DMS153 treated with DMSO at 0.1 percent for 48 hours (cell line): ENCODE results near the gene ADAP1.
A peak's percentile ranks its signal among the peaks of the same experiment; 100 is the strongest.

ENCODE experiments used
- DNase-seq: peaks from one replicate; lab custom pipeline; 2025; ENCODE audit not compliant: unreplicated experiment; lab: John Stamatoyannopoulos, UW

Gene ADAP1

DNA sequence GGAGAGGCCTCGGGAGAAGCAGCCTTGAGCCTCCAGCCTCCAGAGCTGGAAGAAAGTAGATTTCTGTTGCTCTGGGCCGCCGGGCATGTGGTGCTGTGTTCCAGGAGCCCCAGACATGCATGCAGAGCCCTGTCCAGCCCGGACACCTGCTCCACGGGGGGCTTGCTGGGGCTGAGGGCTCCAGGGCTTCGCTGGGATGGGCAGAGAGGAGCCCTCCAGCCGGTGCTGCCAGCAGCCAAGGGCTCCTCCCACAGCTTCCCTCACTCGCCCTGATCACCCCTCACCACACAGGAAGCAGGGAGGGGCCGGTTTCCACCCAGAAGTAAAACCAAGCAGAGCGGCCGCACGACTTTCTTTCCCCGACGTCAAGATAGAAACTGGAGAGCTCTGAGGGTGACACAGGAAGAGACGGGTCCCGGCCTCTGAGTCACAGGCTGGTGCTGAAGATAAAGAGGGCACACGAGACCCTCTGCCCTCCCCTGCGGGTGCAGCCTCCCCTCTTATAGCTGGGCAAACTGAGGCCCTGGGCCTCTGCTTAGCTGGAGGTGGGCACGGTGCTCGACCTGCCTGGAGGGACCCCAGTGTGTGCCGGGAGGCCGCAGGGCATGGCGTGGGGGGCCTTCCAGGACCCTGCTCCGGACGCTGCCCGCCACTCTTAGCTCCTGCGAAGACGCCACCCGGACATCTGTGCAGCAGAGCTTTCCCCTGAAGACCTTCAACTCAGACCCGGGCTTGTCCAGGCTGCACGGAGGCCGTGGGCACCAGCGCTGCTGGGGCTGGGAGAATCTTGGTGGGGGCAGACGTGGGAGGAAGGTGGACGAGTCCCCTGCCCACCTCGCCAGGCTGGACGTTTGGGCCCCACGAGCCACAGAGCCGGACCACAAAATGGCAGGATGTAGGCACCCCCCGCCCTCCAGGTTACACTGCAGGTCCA, 31.1 kb downstream of the ADAP1 start:
- peak; percentile 82 for DNase-seq

DNA sequence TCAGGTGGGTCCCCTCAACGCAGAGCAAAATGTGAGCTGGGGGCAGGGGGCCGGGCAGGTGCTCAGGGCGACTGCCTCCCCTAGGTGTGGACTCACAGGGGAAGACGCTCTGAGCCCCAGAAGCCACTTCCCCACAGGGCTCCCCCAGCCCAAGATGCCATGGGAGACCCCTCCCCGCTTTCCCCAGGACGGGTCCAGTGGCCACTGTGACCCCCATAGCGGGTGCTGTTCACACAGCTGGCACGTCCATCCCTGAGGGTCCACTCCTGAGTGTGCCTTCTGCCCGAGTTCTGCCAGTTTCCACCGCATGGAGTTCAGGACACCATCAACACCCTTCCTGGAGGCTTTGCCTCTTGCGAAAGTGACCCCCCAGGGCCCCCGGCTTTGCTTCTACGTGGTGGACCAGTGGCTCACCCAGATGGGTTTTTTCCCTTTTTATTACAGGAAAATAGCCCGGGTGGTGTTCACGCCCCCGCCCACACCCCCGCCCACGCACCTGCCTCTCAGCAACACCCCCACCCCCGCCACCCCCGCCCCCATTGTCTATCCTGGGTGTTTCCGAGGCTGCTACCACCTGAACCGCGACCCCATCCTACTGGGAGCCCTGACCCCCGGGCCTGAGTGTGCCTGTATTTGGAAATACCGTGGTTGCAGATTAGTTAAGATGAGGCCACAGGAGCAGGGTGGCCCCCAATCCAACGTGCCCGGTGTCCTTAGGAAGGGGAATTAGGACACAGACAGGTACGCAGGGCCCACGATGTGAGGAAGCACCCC, 32.0 kb downstream of the ADAP1 start:
- DNase-seq = no peak

DNA sequence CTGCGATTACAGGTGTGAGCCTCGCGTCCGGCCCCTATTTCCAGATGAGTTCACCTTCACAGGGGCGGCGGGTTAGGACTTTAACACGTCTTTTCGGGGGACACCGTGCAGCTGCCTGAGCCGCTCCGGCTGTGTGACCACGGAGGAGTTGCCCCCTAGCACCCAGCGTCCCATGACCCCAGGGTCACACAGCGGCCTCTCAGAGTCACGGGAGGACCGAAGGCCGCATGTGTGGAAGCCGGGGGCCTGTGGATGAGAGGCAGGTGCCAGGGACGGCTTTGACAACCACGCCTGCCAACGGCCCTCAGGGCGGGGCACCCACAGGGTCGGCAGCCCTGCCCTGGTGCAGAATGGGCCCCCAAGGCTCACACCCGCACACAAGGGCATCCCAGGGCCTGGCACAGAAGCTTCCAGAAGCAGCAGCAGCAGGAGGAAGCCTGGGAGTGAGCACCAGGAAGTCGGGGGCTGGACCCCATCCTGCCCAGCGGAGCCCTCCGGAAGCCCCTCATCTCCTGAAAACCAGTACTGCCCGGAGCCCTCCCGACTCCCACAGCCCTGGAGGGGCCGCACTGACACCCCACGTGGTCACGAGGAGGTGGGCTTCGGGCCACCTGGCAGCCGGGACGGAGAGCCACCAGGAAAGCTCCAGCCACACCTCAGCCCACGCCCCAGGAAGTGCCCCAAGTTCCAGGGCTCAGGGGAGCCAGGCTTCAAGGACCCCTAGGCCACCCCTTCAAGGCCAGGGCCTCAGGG, 32.7 kb downstream of the ADAP1 start:
- no peak for DNase-seq

DNA sequence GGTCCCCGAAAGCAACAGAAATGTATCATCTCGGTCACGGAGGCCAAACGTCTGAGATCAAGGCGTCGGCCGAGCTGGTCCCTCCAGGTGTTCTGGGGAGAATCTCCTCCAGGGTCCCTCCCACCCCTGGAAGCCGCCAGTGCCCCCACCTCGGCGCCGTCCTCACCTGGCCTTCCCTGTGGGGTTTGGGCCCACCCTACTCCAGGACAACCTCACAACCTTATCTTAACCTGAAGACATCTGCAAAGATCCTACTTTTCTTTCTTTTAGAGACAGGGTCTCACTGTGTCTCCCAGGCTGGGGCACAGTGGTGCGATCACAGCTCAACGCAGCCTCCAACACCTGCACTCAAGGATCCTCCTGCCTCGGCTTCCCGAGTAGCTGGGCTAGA, 33.4 kb downstream of the ADAP1 start:
- no peak for DNase-seq

DNA sequence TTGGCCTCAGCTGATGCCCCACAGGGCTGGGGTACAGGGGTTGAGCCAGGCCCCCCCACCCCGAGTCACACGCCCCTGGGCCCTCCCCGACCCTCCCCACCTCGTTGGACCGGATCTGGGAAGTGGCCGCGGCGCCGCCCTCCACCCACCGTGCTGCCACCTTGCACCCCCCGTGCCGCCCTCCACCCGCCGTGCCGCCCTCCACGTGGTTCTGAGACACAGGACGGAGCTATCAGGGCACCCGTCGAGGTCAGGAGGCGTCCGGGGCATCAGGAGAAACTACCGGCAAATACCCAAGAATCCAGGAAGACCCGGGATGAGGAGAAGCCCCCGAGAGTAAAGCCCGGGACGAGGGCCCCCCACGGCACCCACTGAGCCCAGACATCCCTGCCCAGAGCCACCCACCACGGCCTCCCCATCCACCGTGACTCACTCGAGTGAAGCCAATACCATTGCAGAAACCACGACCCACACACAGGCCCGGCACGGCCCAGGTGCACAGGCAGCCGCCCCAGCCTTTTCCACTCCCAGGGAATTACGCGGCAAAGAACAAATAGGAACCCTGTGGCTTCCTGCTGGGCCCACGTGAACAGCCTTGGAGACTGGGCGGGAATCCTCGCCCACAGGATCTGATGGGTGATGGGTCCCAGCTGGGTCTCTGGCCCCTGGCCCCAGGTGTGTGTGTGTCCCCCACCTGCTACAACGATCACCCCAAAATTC, 34.0 kb downstream of the ADAP1 start:
- no peak for DNase-seq

DNA sequence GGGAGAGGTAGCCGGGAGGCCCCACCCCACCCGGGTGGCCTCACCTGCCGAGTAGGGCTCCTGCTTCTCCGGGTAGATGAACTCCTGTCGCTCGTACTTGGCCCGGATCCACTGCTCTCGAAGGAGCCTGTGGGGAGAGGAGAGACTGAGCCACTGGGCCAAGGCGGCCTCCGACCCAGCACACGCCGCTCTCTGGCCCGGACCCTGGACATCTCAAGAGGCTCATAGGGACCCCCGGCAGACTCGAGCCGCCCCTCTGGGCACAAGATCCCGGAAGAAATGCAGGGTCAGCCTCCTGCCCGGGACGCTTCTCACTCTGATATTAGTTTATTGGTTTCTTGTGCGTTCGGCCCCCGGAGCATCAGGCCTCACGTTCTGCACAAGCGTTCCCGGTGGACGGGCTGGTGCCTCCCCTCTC, 34.5 kb downstream of the ADAP1 start:
- no peak for DNase-seq

DNA sequence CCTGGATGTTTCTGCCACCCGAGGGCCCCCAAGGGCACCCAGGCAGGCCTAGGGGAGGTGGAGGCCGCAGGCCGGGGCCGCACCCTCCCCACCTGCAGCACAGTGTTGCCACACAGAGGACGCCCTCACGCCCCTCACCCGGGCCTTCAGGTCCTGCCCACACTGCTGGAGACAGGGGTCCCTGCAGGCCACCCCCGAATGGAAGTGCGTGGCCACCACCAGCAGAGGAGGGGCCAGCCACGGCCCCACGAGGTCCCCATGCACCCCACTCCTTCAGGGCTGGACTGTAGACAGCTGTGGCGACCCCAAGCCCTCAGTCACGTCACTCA, 35.4 kb downstream of the ADAP1 start:
- DNase-seq = no peak

DNA sequence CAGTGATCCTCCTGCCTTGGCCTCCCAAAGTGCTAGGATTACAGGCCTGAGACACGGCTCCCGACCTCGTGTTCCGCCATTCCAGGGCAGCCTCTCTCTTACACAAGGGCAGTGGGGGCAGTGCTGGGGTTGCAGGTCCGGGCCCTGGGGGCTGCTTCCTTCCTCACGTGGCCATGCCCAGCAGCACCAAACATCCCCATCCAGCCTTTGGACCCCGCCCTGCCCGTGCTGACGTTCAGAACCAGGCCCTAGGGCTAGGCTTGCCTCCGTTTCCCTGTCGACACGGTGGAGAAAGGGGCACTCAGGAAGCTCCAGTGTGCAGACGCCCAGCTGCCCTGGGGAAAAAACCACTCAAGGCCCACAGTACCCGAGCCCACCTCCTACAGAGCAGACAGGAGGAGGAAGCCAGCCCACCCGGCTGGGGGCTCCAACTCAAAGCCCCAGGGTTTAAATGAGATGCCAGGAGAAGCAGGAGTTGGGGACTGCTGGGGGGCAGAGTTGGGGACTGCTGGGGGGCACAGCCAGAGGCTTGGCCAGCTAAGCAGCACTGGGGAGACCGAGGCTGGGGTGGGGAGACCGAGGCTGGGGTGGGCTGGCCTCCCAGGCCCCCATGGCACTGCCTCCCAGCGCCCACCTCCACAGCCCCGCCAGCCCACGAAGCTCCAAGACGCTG, 35.9 kb downstream of the ADAP1 start:
- DNase-seq = no peak

DNA sequence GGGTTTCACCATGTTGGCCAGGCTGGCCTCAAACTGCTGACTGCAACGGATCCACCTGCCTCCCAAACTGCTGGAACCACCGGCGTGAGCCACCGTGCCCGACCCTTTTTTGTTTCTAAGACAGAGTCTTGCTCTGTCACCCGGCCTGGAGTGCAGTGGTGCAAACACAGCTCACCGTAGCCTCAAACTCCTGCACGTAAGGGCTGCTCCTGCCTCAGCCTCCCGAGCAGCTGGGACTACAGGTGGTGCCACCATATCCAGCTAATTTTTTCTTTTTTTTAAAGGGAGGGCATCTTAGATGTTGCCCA, 36.4 kb downstream of the ADAP1 start:
- no peak for DNase-seq

DNA sequence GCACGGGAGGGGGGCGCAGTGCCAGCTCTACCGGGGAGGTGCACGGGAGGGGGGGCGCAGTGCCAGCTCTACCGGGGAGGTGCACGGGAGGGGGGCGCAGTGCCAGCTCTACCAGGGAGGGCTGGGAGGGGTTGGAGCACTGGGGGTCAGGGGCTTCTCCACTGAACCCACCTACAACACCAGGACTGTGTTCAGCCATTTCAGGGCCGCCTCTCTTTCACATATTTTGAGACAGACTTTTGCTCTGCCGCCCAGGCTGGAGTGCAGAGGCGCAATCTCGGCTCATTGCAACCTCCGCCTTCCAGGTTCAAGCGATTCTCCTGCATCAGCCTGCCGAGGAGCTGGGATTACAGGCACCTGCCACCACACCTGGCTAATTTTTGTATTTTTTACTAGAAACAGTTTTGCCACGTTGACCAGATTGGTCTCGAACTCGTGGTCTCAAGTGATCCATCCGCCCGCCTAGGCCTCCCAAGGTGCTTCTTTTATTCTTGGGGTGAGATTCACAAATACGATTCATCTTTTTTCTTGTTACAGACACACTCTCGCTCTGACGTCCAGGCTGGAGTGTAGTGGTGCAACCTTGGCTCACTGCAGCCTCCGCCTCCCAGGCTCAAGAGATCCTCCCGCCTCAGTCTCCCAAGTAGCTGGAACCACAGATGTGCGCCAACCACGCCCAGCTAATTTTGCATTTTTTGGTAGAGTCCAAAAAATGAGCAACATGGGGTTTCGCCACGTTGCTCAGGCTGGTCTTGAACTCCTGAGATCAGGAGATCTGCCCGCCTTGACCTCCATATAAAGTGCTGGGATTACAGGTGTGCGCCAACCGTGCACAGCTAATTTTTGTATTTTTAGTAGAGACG, 37.0 kb downstream of the ADAP1 start:
- no peak for DNase-seq

DNA sequence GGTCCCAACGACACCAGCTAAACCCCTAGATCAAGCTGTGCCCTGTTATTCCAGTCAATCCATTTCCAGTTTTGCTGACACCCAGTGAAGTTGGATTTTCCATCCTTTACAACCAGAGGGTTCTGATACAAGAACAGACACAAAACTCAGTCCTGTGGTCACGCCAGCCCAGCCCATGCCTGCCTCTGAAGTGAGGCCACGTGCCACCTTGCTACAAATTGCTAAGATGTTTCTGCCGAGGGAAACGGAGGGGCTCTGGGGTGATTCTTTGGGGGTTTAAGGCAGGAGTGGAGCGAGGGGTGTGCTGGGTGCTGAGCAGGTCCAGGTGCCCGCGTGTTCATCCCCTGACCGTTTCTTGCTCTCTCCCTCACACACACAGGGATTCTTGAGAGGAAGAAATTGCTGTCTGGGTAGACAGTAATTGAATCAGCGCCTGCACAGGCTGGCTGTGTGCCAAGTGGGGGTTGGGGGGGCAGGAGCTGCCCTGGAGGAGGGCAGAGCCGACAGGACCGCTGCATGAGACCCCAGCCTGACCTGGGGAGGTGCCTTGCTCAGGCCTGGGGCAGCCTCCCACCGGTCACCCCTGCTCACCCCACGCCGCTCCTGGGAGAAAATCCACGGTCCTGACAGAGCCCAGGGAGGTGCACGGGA, 38.1 kb downstream of the ADAP1 start:
- no peak for DNase-seq

DNA sequence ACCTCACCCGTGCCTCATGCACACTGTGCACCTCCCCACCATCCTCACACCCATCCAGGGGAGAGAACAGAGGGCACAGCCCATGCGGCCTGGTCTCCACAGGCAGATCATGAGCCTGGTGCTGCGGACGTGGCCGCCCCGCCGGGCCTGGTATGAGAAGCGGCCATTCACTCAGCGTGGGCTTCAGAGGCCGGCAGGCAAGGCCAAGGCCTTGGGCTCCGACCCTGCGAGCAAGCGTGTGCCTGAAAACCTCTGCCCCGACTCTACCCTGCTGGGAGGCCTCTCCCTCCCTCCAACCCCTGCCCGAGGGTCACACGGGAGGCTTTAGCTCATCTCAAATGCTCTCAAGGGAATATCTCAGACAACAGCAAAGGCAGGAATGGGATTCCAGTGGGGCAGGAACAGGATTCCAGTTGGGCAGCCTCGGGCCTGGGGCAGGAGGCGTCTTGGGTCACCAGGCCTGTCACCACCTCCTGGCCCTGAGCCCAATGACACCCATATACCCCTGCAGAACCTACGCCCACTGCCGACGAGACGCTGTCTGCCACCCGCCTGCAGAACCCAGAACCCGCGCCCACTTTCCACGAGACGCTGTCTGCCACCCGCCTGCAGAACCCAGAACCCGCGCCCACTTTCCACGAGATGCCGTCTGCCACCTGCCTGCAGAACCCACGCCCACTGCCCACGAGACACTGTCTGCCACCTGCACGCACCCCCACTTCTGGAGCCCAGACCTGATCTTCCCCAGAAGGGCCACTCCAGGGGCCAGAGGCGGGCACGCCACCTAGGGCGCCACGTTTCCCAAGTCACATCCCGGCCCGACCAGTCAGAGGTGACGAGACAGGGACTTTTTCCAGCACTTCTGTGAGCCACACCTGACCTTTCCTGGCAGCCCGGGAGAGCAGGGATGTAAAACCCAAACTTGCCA, 38.9 kb downstream of the ADAP1 start:
- no peak for DNase-seq

DNA sequence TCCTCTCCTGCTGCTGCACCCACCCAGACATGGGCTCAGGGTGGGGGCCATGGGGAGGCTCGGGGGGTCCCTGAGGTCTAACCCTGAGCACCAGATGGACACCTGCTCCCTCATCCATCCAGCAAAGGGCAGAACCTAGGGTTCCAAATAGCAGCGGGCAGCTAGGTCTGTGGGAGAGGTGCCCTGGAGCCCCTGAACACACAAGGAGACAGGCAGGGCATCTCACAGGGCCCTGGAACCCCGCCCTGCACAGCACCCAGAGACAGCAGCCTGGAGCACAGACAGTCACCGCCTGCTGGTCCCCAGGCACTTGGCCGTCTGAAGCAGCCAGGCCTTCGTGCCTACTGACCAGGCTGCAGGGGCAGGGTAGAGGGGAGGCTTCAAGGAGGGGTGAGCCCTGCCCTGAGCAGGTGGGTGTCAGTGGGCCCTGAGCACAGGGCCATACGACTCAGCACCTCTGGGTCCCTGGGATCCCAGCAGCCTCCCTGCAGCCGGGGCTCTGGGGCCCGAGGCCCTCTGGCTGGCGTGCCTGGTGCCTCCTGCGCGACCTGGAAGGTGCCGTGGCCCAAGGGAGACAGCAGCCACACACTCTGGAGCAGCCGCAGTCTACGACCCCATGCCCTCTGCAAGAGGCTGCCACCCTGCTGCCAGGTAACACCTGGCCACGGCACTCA, 39.8 kb downstream of the ADAP1 start:
- no peak for DNase-seq

DNA sequence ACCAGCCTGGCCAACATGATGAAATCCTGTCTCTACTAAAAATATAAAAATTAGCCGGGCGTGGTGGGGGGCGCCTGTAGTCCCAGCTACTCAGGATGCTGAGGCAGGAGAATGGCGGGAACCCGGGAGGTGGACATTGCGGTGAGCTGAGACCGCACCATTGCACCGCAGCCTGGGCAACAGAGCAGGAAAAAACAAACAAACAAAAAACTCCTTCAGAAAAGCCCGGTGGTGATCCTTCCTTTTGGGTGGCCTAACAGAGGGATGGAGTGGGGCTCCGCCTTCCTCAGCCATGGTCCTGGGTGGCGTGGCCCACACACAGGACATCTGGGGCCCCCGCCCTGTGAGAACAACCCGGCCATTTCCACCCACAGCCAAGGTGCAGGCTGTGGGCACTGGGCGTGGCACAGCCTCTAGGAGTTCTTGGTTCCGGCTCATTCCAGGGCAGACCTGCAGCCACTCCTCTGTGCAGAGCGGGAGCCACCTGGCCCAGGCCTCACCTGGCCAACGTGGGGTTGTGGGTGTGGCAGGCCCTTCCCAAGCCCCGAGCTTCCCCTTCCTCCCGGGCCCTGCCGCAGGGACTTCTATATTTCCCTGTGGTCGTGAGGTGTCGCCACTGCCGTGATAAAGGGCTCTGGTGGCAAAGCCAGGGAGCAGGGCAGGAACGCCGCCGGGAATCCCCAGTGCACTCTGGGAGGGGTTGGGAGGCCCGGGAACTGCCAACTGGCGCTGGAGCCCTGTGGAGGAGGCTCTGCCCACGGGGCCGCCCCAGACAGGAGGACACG, 40.6 kb downstream of the ADAP1 start:
- no peak for DNase-seq

DNA sequence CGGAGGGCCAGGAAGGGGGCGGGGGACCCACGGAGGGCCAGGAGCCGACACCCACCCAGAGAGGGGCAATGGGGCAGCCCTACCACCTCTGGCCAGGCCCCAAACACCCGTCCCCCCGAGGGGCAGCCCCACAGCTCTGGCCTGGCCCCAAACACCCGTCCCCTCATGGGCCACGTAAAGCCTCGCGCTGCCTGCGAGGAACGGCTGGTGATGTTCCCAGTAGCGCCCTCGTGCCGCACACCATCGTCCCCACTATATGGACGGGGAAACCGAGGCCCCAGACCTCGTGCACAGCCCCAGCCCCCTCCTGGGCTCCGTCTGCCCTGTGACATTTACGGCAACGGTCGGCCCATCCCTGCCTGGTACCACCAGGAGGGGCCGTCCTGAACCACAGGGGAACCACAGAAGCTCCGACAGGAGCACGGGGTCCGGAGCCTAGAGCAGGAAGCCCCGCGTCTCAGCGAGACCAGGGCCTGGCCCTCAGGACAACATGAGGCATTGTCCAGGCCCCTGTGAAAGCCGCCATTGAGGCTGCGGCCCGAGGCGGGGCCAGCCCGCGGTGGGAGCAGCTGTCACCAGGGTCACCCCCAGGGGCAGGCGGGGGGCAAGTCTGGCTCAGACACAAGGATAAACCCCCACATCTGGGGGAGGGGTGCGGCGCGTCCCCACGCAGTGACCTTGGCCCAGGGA, 42.5 kb downstream of the ADAP1 start:
- DNase-seq = no peak

DNA sequence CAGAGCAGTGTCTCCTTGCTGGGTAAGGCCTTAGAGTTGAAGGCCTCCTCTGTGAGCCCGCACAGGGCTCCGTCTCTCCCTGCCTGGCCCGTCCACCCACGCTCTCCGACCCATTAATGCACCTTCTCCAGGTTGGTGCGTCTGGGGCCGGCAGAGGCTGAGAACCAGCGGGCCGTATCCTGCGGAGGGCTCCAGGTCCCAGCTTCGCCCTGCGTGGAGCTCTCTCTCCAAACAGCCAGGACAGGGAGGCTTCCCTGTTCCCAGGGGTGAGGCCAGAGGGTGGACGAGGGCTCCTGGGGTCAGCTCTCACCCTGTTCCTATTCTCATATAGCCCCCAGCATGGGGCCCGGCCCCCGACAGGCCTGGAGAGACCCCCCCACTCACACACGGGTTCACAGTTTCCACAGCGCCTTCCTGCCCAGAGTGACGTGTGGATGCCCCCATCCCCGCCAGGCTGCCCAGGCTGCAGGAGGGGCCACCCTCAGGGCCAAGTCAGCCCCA, 43.5 kb downstream of the ADAP1 start:
- no peak for DNase-seq
